PFSK-1 (cell line): ENCODE results near the gene NDST4.

Experiments
- POLR2AphosphoS5 ChIP-seq: IDR thresholded peaks from 2 replicates; pipeline ENCODE4 v1.6.1; 2012; ENCODE audit warnings: low read depth, mild to moderate bottlenecking, control low read depth, low read length, moderate library complexity
- TAF1 ChIP-seq: IDR thresholded peaks from 2 replicates; pipeline ENCODE4 v1.6.1; 2012; ENCODE audit warnings: low read length, control low read depth, borderline replicate concordance; ENCODE audit not compliant: insufficient read depth

DNA sequence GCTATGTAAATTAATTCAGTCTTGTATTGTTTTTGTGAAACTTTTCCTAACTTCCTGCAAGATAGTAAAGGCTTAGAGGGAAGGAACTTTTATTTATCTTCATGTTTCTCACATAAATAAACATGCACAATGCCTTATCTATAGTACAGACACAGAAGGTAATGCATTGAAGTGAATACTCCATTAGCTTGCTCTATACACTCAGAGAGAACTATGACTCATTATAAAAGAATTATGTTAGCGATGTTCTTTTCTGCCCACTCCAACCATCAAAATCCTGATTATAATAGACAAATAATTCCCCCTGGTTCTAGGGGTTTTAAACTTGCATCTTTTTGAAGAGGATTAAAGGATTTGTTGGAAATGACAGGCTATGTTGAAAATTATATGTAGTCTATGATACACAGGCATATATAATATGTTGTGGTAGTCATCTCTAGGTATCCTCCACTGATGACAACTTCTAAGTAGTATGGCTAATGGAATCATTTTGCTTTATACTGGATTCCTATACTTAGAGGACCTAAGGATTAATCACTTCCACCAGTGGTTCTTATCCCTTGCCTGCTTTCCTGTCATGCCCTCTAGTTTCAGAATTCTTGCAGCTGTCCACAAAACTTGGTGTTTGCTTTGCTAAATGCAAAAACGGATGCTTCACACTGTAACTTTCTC, 115.7 kb downstream of the NDST4 start:
- TF ChIP-seq POLR2AphosphoS5 (no peak), TAF1 (no peak)
